HepG2 (cell line): ENCODE data around the gene CACNG5. TPM values are rescaled to one million over a fixed set of nuclear protein-coding genes. Genes with fewer than 3 reads are reported as not detected.

ENCODE experiments used
- ATF3 ChIP-seq: sonication (generic); formaldehyde crosslinking; IDR thresholded peaks from 2 replicates; pipeline ENCODE4 v1.4.0; 2020; ENCODE audit warnings: missing genetic modification reagents
- CHD4 ChIP-seq: fragments of 200-600 bp; sonication (generic); IDR thresholded peaks from 2 replicates; pipeline ENCODE4 v1.7.0; 2017; ENCODE audit warnings: mild to moderate bottlenecking, low read length, borderline replicate concordance
- DPF2 ChIP-seq: sonication (generic); formaldehyde crosslinking; IDR thresholded peaks from 2 replicates; pipeline ENCODE4 v1.4.0; 2020; ENCODE audit warnings: mild to moderate bottlenecking, low read depth, missing genetic modification reagents, borderline replicate concordance
- ELK4 ChIP-seq: sonication (generic); formaldehyde crosslinking; IDR thresholded peaks from 2 replicates; pipeline ENCODE4 v1.9.0; 2021; ENCODE audit warnings: missing genetic modification reagents, borderline replicate concordance
- FOSL2 ChIP-seq: sonication (generic); formaldehyde crosslinking; IDR thresholded peaks from 2 replicates; pipeline ENCODE4 v1.4.0; 2020; ENCODE audit warnings: missing genetic modification reagents
- FOXP4 ChIP-seq: sonication (generic); formaldehyde crosslinking; IDR thresholded peaks from 2 replicates; pipeline ENCODE4 v1.4.0; 2020; ENCODE audit warnings: missing genetic modification reagents
- HDAC6 ChIP-seq: fragments of 200-600 bp; sonication (generic); IDR thresholded peaks from 2 replicates; pipeline ENCODE4 v1.7.0; 2017; ENCODE audit warnings: mild to moderate bottlenecking, antibody characterized with exemption, low read length, low read depth
- NCOA2 ChIP-seq: sonication (generic); formaldehyde crosslinking; IDR thresholded peaks from 2 replicates; pipeline ENCODE4 v1.8.0; 2022; ENCODE audit warnings: inconsistent platforms
- NFRKB ChIP-seq: fragments of 450-650 bp; IDR thresholded peaks from 2 replicates; pipeline ENCODE4 v1.6.1; 2017
- POGZ ChIP-seq: sonication (generic); formaldehyde crosslinking; IDR thresholded peaks from 2 replicates; pipeline ENCODE4 v1.4.0; 2020; ENCODE audit warnings: mild to moderate bottlenecking, missing genetic modification reagents
- SCMH1 ChIP-seq: sonication (generic); formaldehyde crosslinking; IDR thresholded peaks from 2 replicates; pipeline ENCODE4 v1.9.0; 2021; ENCODE audit warnings: missing genetic modification reagents, mild to moderate bottlenecking, borderline replicate concordance
- SOX13 ChIP-seq, 3 experiments: fragments of 450-650 bp in 1 of 3; sonication (generic) in 1 of 3; formaldehyde crosslinking in 1 of 3; IDR thresholded peaks in 2 of 3; conservative IDR thresholded peaks in 1 of 3; 2 replicates each; pipeline versions ENCODE4 v1.5.0 to v1.6.1; 2016 to 2020; ENCODE audit warnings: antibody characterized with exemption in 1 of 3, mild to moderate bottlenecking in 1 of 3, missing compliant biosample characterization in 1 of 3, missing genetic modification reagents in 1 of 3, moderate library complexity in 1 of 3
- ZFP41 ChIP-seq: sonication (generic); formaldehyde crosslinking; IDR thresholded peaks from 2 replicates; pipeline ENCODE4 v1.4.0; 2020; ENCODE audit warnings: mild to moderate bottlenecking, missing genetic modification reagents, borderline replicate concordance
- ZFX ChIP-seq: sonication (generic); formaldehyde crosslinking; IDR thresholded peaks from 2 replicates; pipeline ENCODE4 v1.4.0; 2020; ENCODE audit warnings: mild to moderate bottlenecking, low read depth, missing genetic modification reagents, moderate library complexity
- polyA plus RNA-seq, 8 experiments: library from polyadenylated mRNA; depleted of rRNA in 3 of 8; stranded (reverse) in 7 of 8; unstranded in 1 of 8; fragments of >200 nt; fragmentation: Illumina TruSeq in 4 of 8; extraction: Trizol in 4 of 8; gene quantifications; 2 replicates each; pipeline versions ENCODE4 v1.2.1 to v1.2.3, GENCODE V29; 2011 to 2016; ENCODE audit warnings: low read depth in 4 of 8, missing spikeins in 1 of 8, mixed read lengths in 1 of 8; ENCODE audit not compliant: insufficient read depth in 1 of 8
- total RNA-seq, 5 experiments: library from RNA; depleted of rRNA; stranded (reverse); fragments of >200 nt; fragmentation: Illumina TruSeq; extraction: Trizol; gene quantifications; 2 replicates each; pipeline ENCODE4 v1.2.3, GENCODE V29; 2016; ENCODE audit warnings: low read depth in 1 of 5

The CACNG5 gene
- total and polyA plus RNA-seq, 2 of the 13 experiments (the other 11 are each of a cell fraction or from before 2014, with no cell fraction given), result not detected

- no peak for TF ChIP-seq ZFP41 (CRISPR knock-in tag)
- no peak for TF ChIP-seq NFRKB
- TF ChIP-seq POGZ (CRISPR knock-in tag), result no peak
- TF ChIP-seq ELK4 (CRISPR knock-in tag), result no peak
- TF ChIP-seq HDAC6, result no peak
- no peak for TF ChIP-seq SCMH1
- TF ChIP-seq ZFX (CRISPR knock-in tag), result no peak
- no peak for TF ChIP-seq FOSL2 (CRISPR knock-in tag)
- no peak for TF ChIP-seq CHD4
- no peak for TF ChIP-seq ATF3 (CRISPR knock-in tag)
- TF ChIP-seq DPF2, result no peak
- TF ChIP-seq FOXP4 (CRISPR knock-in tag), result 0 out of 2 replicates have a peak, but pooled peaks have one; percentile 31
- no peak for TF ChIP-seq SOX13 (IDR thresholded peaks at IDR 0.05)
- peak in 1 of 2 experiments; percentile 43; a peak in 2 of 4 replicates for TF ChIP-seq SOX13 (CRISPR knock-in tag; conservative IDR thresholded peaks at IDR 0.05 in 1 of 2, IDR thresholded peaks at IDR 0.05 in 1 of 2)
- TF ChIP-seq NCOA2 (CRISPR knock-in tag), result no peak
Measured at GRCh38 chr17:66923886-66924285, 89.0 kb downstream of the CACNG5 start (continued).
